Stomach (tissue), 9 donors: ENCODE data around the gene CRYBG2. TPM values are rescaled to one million over a fixed set of nuclear protein-coding genes. Genes with fewer than 3 reads are reported as not detected.

Experiments
- DNase-seq, 2 donors: peaks; one replicate each; pipeline versions ENCODE4 v3.0.0 to v3.0.0-alpha.2; 2013 to 2019
- H3K27ac ChIP-seq, 5 donors: fragments of 200-600 bp in 4 of 5; sonication (generic) in 4 of 5; one replicate each; pipeline ENCODE4 v1.5.1; 2013 to 2019; ENCODE audit warnings: mild to moderate bottlenecking in 1 of 5, moderate library complexity in 1 of 5
- H3K27me3 ChIP-seq, 3 donors: fragments of 200-600 bp; sonication (generic); one replicate each; pipeline ENCODE4 v1.5.1; 2017 to 2019; ENCODE audit warnings: mixed run types in 1 of 3
- H3K36me3 ChIP-seq, 4 donors: fragments of 200-600 bp; sonication (generic); 1 replicate in 3 of 4; 2 replicates in 1 of 4; pipeline ENCODE4 v1.5.1; 2016 to 2019
- H3K4me1 ChIP-seq, 4 donors: fragments of 200-600 bp; sonication (generic); one replicate each; pipeline ENCODE4 v1.5.1; 2016 to 2019
- H3K4me3 ChIP-seq, 4 donors: fragments of 200-600 bp; sonication (generic) in 3 of 4; one replicate each; pipeline ENCODE4 v1.5.1; 2016 to 2019; ENCODE audit warnings: mild to moderate bottlenecking in 1 of 4
- H3K9me3 ChIP-seq, 4 donors: fragments of 200-600 bp; sonication (generic); one replicate each; pipeline ENCODE4 v1.5.1; 2016 to 2019
- EP300 ChIP-seq: sonication (generic); formaldehyde crosslinking; IDR thresholded peaks from one replicate; pipeline ENCODE4 v1.6.1; 2017; ENCODE audit warnings: antibody characterized with exemption
- POLR2A ChIP-seq, 4 donors: fragments of 450-650 bp; IDR thresholded peaks; one replicate each; pipeline ENCODE4 v1.6.1; 2016; ENCODE audit warnings: antibody characterized with exemption in 4 of 4, control low read depth in 2 of 4, mild to moderate bottlenecking in 1 of 4, moderate library complexity in 1 of 4
- POLR2AphosphoS5 ChIP-seq, 3 donors: sonication (generic); formaldehyde crosslinking; IDR thresholded peaks; one replicate each; pipeline ENCODE4 v1.6.1; 2016; ENCODE audit warnings: antibody characterized with exemption in 3 of 3
- WGBS, 5 donors: extraction: QIAGEN DNeasy Blood & Tissue Kit in 3 of 5; methylation state at CpG; one replicate each; pipeline versions ENCODE4 v1.1.5 to v1.1.7; 2013 to 2018; 5-methylcytosine and 5-hydroxymethylcytosine counted together
- intact Hi-C: fragments of 100-400 bp; cut with DNase I; formaldehyde crosslinking; loops from one replicate; pipeline ENCODE4 v1.15.1; 2023; ENCODE audit warnings: low total_unique reads
- polyA plus RNA-seq, 3 donors: library from polyadenylated mRNA; stranded (reverse); fragments of 200-250 nt; gene quantifications; one replicate each; pipeline ENCODE4 v1.2.3, GENCODE V29; 2013
- total RNA-seq, 5 donors: library from RNA; depleted of rRNA; stranded (reverse); fragments of >200 nt; gene quantifications; one replicate each; pipeline versions ENCODE4 v1.1.0 to v1.2.3, GENCODE V29; 2014 to 2016
- TF ChIP-seq, protein P1 (sequence below), 7 experiments: fragments of 450-650 bp in 4 of 7; fragments of 200-600 bp in 3 of 7; sonication (generic) in 3 of 7; IDR thresholded peaks; one replicate each; pipeline ENCODE4 v1.5.1; 2016 to 2019; ENCODE audit warnings: antibody characterized with exemption in 7 of 7, control low read depth in 2 of 7, mild to moderate bottlenecking in 1 of 7
- donor health status: healthy with polysubstance abuse.
- donor health status: Bipolar disorder and iron deficiency.
- donor health status: healthy.

Gene CRYBG2
- total and polyA plus RNA-seq, 8 donors, result 0.15 to 66.8 (median 3.2) TPM

GRCh38 chr1:26350701-26351589 is 3.0 kb downstream of the CRYBG2 start:
- TF ChIP-seq POLR2AphosphoS5 (IDR thresholded peaks at IDR 0.05) (no peak), EP300 (no peak), POLR2A (IDR thresholded peaks at IDR 0.05) (no peak)
- TF ChIP-seq, protein P1, sequence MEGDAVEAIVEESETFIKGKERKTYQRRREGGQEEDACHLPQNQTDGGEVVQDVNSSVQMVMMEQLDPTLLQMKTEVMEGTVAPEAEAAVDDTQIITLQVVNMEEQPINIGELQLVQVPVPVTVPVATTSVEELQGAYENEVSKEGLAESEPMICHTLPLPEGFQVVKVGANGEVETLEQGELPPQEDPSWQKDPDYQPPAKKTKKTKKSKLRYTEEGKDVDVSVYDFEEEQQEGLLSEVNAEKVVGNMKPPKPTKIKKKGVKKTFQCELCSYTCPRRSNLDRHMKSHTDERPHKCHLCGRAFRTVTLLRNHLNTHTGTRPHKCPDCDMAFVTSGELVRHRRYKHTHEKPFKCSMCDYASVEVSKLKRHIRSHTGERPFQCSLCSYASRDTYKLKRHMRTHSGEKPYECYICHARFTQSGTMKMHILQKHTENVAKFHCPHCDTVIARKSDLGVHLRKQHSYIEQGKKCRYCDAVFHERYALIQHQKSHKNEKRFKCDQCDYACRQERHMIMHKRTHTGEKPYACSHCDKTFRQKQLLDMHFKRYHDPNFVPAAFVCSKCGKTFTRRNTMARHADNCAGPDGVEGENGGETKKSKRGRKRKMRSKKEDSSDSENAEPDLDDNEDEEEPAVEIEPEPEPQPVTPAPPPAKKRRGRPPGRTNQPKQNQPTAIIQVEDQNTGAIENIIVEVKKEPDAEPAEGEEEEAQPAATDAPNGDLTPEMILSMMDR (IDR thresholded peaks at IDR 0.05), result no peak
- intact Hi-C loops, result no loop called here
- Histone ChIP-seq H3K36me3 (no peaks in the 10 kb centered on the region), H3K9me3 (no peaks in the 10 kb centered on the region), H3K27me3 (peaks cover 0 to 25% (median 0%) of the 10 kb centered on the region in 3 donors), H3K4me1 (no peaks in the 10 kb centered on the region), H3K4me3 (no peak overlapping the region), H3K27ac (no peak overlapping the region)
- peak in 1 of 2 donors; percentile 61 for DNase-seq
- WGBS, 5 donors, result 80 to 84% (median 83%) methylated on average over 8 to 9 of the region's 9 CpGs

DNA sequence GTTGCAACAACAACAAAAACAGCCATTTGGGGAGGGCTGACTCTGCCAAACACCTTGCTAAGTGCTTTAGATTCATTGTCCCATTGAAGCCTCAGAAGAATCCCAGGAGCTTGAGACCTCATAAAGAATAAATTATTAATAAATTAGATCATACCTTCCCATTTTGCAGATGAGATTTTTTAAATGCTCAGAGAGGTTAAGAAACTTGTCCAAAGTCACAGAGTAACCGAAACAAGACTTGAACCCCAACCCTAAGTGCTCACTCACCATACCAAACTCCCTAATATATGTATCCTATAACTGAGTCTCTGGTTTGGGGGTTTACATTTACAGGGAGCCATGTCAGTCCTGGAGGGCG is 3.6 kb downstream of the CRYBG2 start:
- no peak for TF ChIP-seq POLR2AphosphoS5 (IDR thresholded peaks at IDR 0.05)
- no peak for TF ChIP-seq POLR2A (IDR thresholded peaks at IDR 0.05)
- TF ChIP-seq, protein P1 (IDR thresholded peaks at IDR 0.05), result no peak
- TF ChIP-seq EP300, result no peak
- intact Hi-C loops, result no loop called here
- Histone ChIP-seq H3K4me1 (no peaks in the 10 kb centered on the region), H3K27ac (no peak overlapping the region), H3K27me3 (peaks cover 0 to 19% (median 0%) of the 10 kb centered on the region in 3 donors), H3K36me3 (no peaks in the 10 kb centered on the region), H3K9me3 (no peaks in the 10 kb centered on the region), H3K4me3 (no peak overlapping the region)
- DNase-seq, result no peak
- WGBS, 5 donors, result 79 to 100% (median 85%) methylated on average over 2 of the region's 2 CpGs

- no peaks in the 10 kb centered on the region for H3K4me1 ChIP-seq
- peaks cover 0 to 16% (median 0%) of the 10 kb centered on the region in 3 donors for H3K27me3 ChIP-seq
- DNase-seq, result no peak
- H3K9me3 ChIP-seq, result no peaks in the 10 kb centered on the region
- H3K4me3 ChIP-seq, result no peak overlapping the region
- no peaks in the 10 kb centered on the region for H3K36me3 ChIP-seq
- TF ChIP-seq POLR2A (IDR thresholded peaks at IDR 0.05) (no peak), POLR2AphosphoS5 (IDR thresholded peaks at IDR 0.05) (no peak), EP300 (no peak)
- TF ChIP-seq, protein P1 (IDR thresholded peaks at IDR 0.05), result no peak
- H3K27ac ChIP-seq, result no peak overlapping the region
- intact Hi-C loops, result no loop called here
- WGBS, 5 donors, result 89 to 93% (median 90%) methylated on average over 4 to 5 of the region's 5 CpGs
Observed at GRCh38 chr1:26349877-26350244, 4.1 kb downstream of the CRYBG2 start.

GRCh38 chr1:26349188-26349876 is 4.6 kb downstream of the CRYBG2 start:
- WGBS, 5 donors, result 80 to 86% (median 83%) methylated on average over 7 of the region's 7 CpGs
- H3K27ac ChIP-seq, result no peak overlapping the region
- TF ChIP-seq POLR2A (IDR thresholded peaks at IDR 0.05) (no peak), EP300 (no peak)
- TF ChIP-seq, protein P1 (IDR thresholded peaks at IDR 0.05), result no peak
- no peak overlapping the region for H3K4me3 ChIP-seq
- H3K36me3 ChIP-seq, result no peaks in the 10 kb centered on the region
- DNase-seq, result no peak
- H3K4me1 ChIP-seq, result no peaks in the 10 kb centered on the region
- no peaks in the 10 kb centered on the region for H3K9me3 ChIP-seq
- intact Hi-C loops, result no loop called here
- H3K27me3 ChIP-seq, result peaks cover 0 to 16% (median 0%) of the 10 kb centered on the region in 3 donors
